ENCODE results near the gene FARP2.

FARP2 gene

GRCh38 chr2:241344925-241345651 is 11.0 kb upstream of the FARP2 start:
- Mint-ChIP-seq H3K9me3 (no peaks in the 10 kb centered on the region), H3K4me3 (no peak overlapping the region), H3K27me3 (ENCODE audit: low read depth) (no peaks in the 10 kb centered on the region), H3K36me3 (ENCODE audit: low read depth) (peaks cover 54% of the 10 kb centered on the region), H3K27ac (no peak overlapping the region), H3K4me1 (ENCODE audit: low read depth) (peaks cover 15% of the 10 kb centered on the region)

- Mint-ChIP-seq H3K27ac (no peak overlapping the region), H3K4me1 (ENCODE audit: low read depth) (peaks cover 3% of the 10 kb centered on the region), H3K9me3 (no peaks in the 10 kb centered on the region), H3K36me3 (ENCODE audit: low read depth) (peaks cover 47% of the 10 kb centered on the region), H3K4me3 (no peak overlapping the region), H3K27me3 (ENCODE audit: low read depth) (no peaks in the 10 kb centered on the region)
Measured at GRCh38 chr2:241349941-241350340, 6.1 kb upstream of the FARP2 start.

- Mint-ChIP-seq H3K4me1 (ENCODE audit: low read depth) (peaks cover 3% of the 10 kb centered on the region), H3K27ac (no peak overlapping the region), H3K9me3 (no peaks in the 10 kb centered on the region), H3K27me3 (ENCODE audit: low read depth) (no peaks in the 10 kb centered on the region), H3K36me3 (ENCODE audit: low read depth) (peaks cover 44% of the 10 kb centered on the region), H3K4me3 (no peak overlapping the region)
Measured at GRCh38 chr2:241350530-241350877, 5.6 kb upstream of the FARP2 start.

- no peaks in the 10 kb centered on the region for H3K27me3 Mint-ChIP-seq (ENCODE audit: low read depth)
- H3K27ac Mint-ChIP-seq = no peak overlapping the region
Measured at GRCh38 chr2:241350878-241351639, 5.0 kb upstream of the FARP2 start.

GRCh38 chr2:241351640-241352031 is 4.4 kb upstream of the FARP2 start:
- Mint-ChIP-seq H3K9me3 (no peaks in the 10 kb centered on the region), H3K4me1 (ENCODE audit: low read depth) (peaks cover 3% of the 10 kb centered on the region), H3K36me3 (ENCODE audit: low read depth) (peaks cover 42% of the 10 kb centered on the region), H3K27me3 (ENCODE audit: low read depth) (no peaks in the 10 kb centered on the region), H3K27ac (no peak overlapping the region), H3K4me3 (no peak overlapping the region)

More at GRCh38 chr2:241350878-241351639, 5.0 kb upstream of the FARP2 start:
- Mint-ChIP-seq H3K9me3 (no peaks in the 10 kb centered on the region), H3K36me3 (ENCODE audit: low read depth) (peaks cover 42% of the 10 kb centered on the region), H3K4me3 (no peak overlapping the region), H3K4me1 (ENCODE audit: low read depth) (peaks cover 3% of the 10 kb centered on the region)

- Mint-ChIP-seq H3K27me3 (ENCODE audit: low read depth) (no peaks in the 10 kb centered on the region), H3K36me3 (ENCODE audit: low read depth) (peaks cover 42% of the 10 kb centered on the region), H3K4me1 (ENCODE audit: low read depth) (peaks cover 7% of the 10 kb centered on the region), H3K9me3 (no peaks in the 10 kb centered on the region), H3K27ac (no peak overlapping the region), H3K4me3 (no peak overlapping the region)
Measured at GRCh38 chr2:241352227-241352626, 3.9 kb upstream of the FARP2 start.

- Mint-ChIP-seq H3K4me3 (no peak overlapping the region), H3K9me3 (no peaks in the 10 kb centered on the region), H3K27me3 (ENCODE audit: low read depth) (no peaks in the 10 kb centered on the region), H3K4me1 (ENCODE audit: low read depth) (peaks cover 18% of the 10 kb centered on the region), H3K36me3 (ENCODE audit: low read depth) (peaks cover 28% of the 10 kb centered on the region), H3K27ac (peak overlapping the region; percentile 18)
Measured at GRCh38 chr2:241354668-241355658, 1.1 kb upstream of the FARP2 start.

GRCh38 chr2:241356871-241357260 is 781 bp downstream of the FARP2 start:
- H3K4me1 Mint-ChIP-seq (ENCODE audit: low read depth) = peaks cover 18% of the 10 kb centered on the region
- peak overlapping the region; percentile 84 for H3K4me3 Mint-ChIP-seq
- no peaks in the 10 kb centered on the region for H3K27me3 Mint-ChIP-seq (ENCODE audit: low read depth)
- no peak overlapping the region for H3K27ac Mint-ChIP-seq
- no peaks in the 10 kb centered on the region for H3K9me3 Mint-ChIP-seq
- H3K36me3 Mint-ChIP-seq (ENCODE audit: low read depth) = peaks cover 14% of the 10 kb centered on the region

GRCh38 chr2:241357531-241357930 is 1.4 kb downstream of the FARP2 start:
- H3K36me3 Mint-ChIP-seq (ENCODE audit: low read depth) = peaks cover 10% of the 10 kb centered on the region
- H3K27ac Mint-ChIP-seq = no peak overlapping the region
- no peaks in the 10 kb centered on the region for H3K27me3 Mint-ChIP-seq (ENCODE audit: low read depth)
- H3K4me3 Mint-ChIP-seq = peak overlapping the region; percentile 84
- peaks cover 18% of the 10 kb centered on the region for H3K4me1 Mint-ChIP-seq (ENCODE audit: low read depth)
- no peaks in the 10 kb centered on the region for H3K9me3 Mint-ChIP-seq

- no peaks in the 10 kb centered on the region for H3K27me3 Mint-ChIP-seq (ENCODE audit: low read depth)
- H3K4me3 Mint-ChIP-seq = no peak overlapping the region
- peaks cover 20% of the 10 kb centered on the region for H3K4me1 Mint-ChIP-seq (ENCODE audit: low read depth)
- H3K27ac Mint-ChIP-seq = no peak overlapping the region
- peaks cover 4% of the 10 kb centered on the region for H3K36me3 Mint-ChIP-seq (ENCODE audit: low read depth)
- H3K9me3 Mint-ChIP-seq = no peaks in the 10 kb centered on the region
Measured at GRCh38 chr2:241358470-241358869, 2.4 kb downstream of the FARP2 start.

- H3K4me3 Mint-ChIP-seq = no peak overlapping the region
- no peaks in the 10 kb centered on the region for H3K36me3 Mint-ChIP-seq (ENCODE audit: low read depth)
- H3K27me3 Mint-ChIP-seq (ENCODE audit: low read depth) = no peaks in the 10 kb centered on the region
- H3K27ac Mint-ChIP-seq = no peak overlapping the region
- H3K4me1 Mint-ChIP-seq (ENCODE audit: low read depth) = peaks cover 22% of the 10 kb centered on the region
- no peaks in the 10 kb centered on the region for H3K9me3 Mint-ChIP-seq
Measured at GRCh38 chr2:241359481-241360045, 3.5 kb downstream of the FARP2 start.

GRCh38 chr2:241363426-241363825 is 7.3 kb downstream of the FARP2 start:
- Mint-ChIP-seq H3K9me3 (no peaks in the 10 kb centered on the region), H3K36me3 (ENCODE audit: low read depth) (no peaks in the 10 kb centered on the region), H3K27ac (no peak overlapping the region), H3K4me3 (no peak overlapping the region), H3K4me1 (ENCODE audit: low read depth) (peaks cover 14% of the 10 kb centered on the region), H3K27me3 (ENCODE audit: low read depth) (no peaks in the 10 kb centered on the region)

GRCh38 chr2:241364781-241365180 is 8.7 kb downstream of the FARP2 start:
- no peak overlapping the region for H3K27ac Mint-ChIP-seq
- no peaks in the 10 kb centered on the region for H3K36me3 Mint-ChIP-seq (ENCODE audit: low read depth)
- no peaks in the 10 kb centered on the region for H3K27me3 Mint-ChIP-seq (ENCODE audit: low read depth)
- H3K4me3 Mint-ChIP-seq = no peak overlapping the region
- H3K4me1 Mint-ChIP-seq (ENCODE audit: low read depth) = peaks cover 9% of the 10 kb centered on the region
- no peaks in the 10 kb centered on the region for H3K9me3 Mint-ChIP-seq

- no peaks in the 10 kb centered on the region for H3K36me3 Mint-ChIP-seq (ENCODE audit: low read depth)
- H3K4me1 Mint-ChIP-seq (ENCODE audit: low read depth) = peaks cover 9% of the 10 kb centered on the region
- no peaks in the 10 kb centered on the region for H3K27me3 Mint-ChIP-seq (ENCODE audit: low read depth)
- H3K4me3 Mint-ChIP-seq = no peak overlapping the region
- no peaks in the 10 kb centered on the region for H3K9me3 Mint-ChIP-seq
- no peak overlapping the region for H3K27ac Mint-ChIP-seq
Measured at GRCh38 chr2:241366678-241367077, 10.6 kb downstream of the FARP2 start.
